Epithelial cell of prostate (primary cell): Measurements from ENCODE around the gene PIK3CD.
"Not testable (repeated sequence)": the region's sequence is repeated elsewhere in the genome, so short reads cannot be mapped to it uniquely, and the experiment has no call there.

Source experiments
- DNase-seq: peaks from one replicate; pipeline ENCODE4 v3.0.0-alpha.2; 2011; ENCODE audit warnings: low read depth, low spot score
- H3K27ac ChIP-seq: fragments of 450-650 bp; 2 replicates; pipeline ENCODE4 v1.5.1; 2017; ENCODE audit warnings: mild to moderate bottlenecking

Gene PIK3CD

DNA sequence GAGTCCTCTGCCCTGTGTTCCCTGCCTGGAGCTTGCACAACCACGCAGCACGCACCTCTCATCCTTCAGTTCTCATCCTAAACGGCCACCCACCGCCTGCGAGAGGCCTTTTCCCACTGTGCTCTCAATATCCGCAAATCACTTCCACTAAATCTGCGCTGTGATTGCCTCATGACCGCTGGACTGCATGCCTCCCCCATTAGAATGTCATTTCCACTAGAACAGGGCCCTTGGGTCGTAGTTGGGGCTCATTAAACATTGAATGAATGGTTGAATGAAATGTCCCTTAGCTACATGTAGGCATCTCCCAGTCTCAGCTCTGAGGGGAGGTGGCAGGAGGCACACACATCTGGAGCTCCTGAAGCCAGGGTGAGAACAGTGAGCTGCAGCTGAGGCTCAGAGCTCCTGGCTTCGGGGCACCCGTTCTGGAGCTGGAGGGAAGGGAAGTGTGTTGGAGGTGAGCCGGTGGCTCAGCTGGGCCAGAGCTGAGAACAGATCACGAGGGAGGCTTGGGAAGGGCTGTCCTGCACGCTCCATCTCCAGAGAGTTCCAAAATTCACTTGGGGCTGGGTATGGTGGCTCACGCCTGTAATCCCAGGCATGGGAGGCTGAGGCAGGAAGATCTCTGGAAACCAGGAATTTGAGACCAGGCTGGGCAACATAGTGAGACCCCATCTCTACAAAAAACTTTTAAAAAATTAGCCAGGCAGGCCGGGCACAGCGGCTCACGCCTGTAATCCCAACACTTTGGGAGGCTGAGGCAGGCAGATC, 32.4 kb upstream of the PIK3CD start:
- no peak for DNase-seq
- H3K27ac ChIP-seq: no peak overlapping the region

DNA sequence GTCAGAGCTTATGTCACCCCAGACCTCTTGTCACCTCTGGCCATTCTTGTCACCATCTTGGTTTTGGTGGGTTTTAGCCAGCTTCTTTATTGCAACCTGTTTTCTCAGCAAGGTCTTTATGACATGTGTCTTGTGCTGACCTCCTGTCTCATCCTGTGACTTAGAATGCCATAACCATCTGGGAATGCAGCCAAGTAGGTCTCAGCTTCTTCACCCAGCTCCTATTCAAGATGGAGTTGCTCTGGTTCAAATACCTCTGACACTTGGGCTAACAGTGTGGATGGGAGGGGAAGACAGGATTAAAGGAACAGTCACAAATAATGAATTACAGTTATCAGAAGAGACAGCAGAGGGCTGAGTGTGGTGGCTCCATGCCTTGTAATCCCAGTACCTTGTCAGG, 30.5 kb upstream of the PIK3CD start:
- no peak overlapping the region for H3K27ac ChIP-seq
- DNase-seq: no peak

DNA sequence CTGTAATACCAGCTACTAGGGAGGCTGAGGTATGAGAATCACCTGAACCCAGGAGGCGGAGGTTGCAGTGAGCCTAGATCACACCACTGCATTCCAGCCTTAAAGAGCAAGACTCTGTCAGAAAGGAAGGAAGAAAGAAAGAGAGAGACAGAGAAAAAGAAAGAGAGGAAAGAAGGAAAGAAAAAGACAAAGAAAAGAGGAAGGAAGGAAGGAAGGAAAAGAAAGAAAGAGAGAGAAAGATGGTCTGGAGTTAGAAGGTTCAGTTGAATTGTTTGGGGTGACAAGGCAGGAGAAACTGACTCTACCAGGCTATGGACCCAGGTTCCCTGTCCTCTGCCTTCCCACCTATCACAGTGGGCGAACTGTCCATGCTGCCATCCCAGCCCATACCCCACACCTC, 27.4 kb upstream of the PIK3CD start:
- H3K27ac ChIP-seq: no peak overlapping the region
- no peak for DNase-seq

DNA sequence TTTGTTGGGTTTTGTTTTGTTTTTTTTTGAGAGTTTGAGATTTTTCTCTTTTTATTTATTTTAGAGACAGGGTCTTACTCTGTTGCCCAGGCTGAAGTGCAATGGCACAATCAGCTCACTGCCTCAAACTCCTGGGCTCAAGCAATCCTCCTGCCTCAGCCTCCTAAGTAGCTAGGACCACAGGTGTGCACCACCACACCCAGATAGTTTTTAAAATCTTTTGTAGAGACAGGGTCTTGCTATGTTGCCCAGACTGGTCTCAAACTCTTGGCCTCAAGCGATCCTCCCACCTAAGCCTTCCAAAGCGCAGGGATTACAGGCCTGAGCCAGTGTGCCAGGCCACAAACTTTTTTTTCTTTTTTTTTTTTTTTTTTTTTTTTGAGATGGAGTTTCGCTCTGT, 26.5 kb upstream of the PIK3CD start:
- H3K27ac ChIP-seq, DNase-seq: not testable (repeated sequence)

DNA sequence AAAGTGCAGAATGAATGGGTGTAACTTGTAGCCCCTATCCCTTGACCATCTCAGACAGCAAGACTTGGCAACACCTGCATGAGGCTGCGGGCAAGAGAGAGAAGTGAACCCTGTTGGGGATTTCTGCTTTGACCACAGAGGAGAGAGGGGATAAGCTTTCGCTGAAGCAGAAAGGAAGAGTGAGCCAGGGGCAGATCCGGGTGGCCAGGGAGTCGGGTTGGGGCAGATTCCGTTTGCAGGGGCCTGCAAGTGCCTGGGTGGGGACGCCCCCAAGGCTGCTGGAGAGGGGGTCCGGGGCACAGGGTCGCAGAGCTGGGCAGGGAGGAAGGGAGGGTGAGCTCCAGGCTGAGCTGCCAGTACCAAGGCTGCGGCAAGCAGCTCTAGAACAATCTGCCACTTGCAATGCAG, 25.3 kb upstream of the PIK3CD start:
- DNase-seq: no peak
- no peak overlapping the region for H3K27ac ChIP-seq

DNA sequence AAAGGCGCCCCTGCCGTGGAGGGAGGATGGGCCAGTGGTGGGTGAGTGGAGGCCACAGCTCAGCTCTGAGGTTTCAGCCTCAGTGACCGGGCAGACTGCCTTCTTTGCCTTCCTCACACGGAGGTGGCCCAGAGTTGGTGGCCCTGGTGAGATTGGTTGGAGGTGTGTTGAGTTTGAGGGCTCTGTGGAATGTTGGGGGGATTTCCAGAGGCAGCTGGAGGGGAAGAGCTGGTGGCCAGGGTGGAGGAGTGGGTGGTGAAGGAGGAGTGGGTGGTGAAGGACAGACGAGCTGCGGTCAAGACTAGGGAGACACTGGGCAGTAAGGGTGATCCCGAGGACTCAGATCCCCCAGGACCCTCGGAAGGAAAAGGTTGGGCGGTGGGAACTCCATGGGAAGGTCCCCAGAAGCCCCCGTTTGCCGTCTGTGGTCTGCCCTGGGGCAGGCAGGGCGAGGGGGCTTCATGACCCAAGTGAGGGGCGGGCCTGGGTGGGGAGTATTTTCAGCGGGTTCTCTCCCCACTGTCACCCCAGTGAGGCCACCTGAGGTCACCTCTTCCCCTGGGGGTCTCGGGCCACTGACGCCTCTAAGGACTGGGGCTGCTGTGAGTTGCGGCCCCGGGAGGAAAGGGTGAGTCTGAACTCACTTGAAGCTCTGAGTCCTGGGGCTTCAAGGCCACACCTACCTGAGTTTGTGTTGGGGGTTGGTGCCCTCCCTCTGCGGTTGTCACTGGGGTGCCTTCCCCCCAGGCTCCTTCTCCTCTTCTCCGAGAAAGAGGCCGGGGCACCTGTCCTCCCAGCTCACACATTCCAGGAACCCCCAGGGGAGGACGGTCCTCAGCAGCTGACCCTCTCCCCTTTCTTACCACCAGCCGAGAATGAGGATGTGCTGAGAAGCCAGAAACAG, 22.7 kb upstream of the PIK3CD start:
- no peak overlapping the region for H3K27ac ChIP-seq
- DNase-seq: no peak

DNA sequence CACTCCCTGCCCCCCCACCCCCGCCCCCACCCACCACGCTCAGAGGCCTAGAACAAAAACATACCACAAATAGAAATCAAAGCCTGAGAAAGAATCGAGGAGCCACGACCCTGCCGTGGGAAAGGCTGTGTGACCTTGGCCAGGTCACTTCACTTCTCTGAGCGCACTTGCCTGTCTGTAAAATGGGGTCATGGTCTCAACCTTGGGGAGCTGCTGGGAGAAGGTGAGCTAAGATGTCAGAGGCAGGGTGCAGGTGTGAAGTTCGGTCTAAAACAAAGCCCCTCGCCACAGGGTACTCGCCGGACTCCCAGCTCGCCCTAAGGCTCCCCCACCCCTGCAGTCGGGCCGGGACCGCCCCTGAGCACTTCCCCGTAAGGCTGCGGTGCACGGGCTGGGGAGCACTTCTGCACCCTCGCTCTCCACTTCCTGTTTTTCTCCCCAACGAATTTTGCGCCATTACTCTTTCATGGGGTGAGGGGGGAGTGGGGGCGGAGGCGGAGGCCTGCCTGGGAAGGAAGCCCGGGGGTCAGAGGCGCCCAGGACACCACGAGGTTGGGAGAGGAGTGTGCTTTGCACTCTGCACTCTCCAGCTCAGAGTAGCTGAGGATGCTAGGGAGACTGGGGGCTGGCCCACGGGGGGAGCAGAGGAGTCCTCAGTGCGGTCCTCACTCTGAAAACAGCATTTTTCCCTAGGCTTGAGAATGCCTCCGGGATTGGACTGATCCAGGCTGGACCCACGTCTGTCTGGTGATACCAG, 21.9 kb upstream of the PIK3CD start:
- DNase-seq: no peak

DNA sequence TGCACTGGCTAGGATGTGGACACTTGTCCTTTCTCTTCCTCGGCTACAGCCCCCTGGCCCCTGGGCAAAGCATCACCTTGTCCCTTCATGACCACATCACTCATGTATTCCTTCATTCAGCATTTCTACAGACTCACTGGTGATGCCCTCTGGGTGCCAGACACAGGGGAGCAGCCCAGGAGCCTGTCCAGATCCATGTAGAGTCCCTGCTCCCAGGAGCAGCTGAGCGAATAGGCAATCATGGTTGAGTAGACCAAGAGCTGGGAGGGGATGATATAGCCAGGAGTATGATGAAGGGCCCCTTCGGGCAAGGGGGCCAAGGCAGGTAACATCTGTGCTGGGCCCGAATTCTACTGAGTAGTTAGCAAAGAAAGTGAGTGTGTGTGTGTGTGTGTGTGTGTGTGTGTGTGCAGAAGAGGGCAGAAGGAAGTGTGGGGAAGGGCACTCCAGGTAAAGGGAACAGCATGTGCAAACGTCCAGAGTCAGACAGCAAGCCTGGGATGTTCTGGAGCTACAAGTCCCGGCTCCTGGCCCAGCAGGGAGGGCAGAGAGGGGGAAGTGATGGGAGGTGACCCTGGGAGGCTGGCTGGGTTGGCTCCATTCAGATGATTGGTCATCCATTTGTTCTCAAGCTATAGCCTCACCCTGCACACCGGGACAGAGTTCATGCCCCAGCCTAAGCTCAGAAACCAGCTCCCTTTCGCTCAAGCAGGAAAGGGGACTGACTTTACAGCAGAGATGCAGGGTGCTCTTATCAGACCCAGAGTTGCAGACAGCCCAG, 21.0 kb upstream of the PIK3CD start:
- H3K27ac ChIP-seq: no peak overlapping the region

More for the DNA sequence above, 21.9 kb upstream of the PIK3CD start:
- H3K27ac ChIP-seq: no peak overlapping the region

DNA sequence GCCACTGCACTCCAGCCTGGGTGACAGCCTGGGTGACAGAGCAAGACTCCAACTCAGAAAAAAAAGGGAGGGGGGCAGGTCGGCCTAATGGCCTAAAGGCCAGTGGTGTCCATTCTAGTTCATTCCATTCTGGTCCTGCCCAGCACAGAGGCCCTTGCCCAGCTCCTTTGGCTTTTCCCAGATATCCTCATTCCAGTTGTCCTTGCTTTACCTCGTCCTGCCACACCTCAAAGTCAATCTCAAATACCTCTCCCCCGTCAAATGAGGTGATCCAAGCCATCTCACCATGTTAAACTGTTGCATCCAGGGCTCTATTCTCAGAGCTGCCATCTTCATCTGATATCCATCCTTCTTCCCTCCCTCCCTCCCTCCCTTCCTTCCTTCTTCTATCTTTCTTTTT, 19.9 kb upstream of the PIK3CD start:
- H3K27ac ChIP-seq: no peak overlapping the region
- DNase-seq: no peak

More for the DNA sequence above, 21.0 kb upstream of the PIK3CD start:
- DNase-seq: no peak

DNA sequence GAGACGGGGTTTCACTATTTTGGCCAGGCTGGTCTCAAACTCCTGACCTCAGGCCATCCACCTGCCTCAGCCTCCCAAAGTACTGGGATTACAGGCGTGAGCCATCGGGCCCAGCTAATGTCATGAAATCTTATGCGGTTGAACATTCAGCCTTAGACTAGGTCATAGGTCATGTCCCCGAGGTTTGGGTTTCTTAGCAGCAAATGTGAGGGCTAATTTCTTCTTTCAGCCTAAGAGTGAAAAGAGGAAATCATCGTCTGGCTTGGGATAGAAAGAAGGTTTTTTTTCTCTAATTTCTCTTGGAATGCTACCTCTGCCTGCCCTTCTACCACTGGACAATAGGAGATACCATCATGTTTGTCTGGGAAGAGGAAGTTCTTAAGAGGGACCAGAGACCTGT, 18.0 kb upstream of the PIK3CD start:
- no peak for DNase-seq
- H3K27ac ChIP-seq: no peak overlapping the region

DNA sequence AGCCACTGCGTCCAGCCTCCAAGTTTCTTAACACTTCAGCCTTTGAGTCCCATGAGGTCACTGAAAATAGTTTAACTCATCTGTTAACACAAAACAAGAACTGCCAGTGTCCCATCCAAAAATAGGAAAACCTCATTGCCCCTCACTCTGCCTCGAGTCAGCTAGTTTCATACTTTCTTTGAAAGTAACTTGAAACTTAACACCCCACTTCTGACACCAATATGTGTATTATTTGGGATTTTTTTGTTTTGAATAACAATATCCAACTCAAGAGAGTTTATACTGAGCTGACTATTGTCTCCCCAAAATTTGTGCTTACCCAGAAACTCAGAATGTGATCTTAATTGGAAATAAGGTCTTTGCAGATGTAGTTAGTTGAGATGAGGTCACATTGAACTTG, 16.9 kb upstream of the PIK3CD start:
- DNase-seq: no peak
- H3K27ac ChIP-seq: no peak overlapping the region

DNA sequence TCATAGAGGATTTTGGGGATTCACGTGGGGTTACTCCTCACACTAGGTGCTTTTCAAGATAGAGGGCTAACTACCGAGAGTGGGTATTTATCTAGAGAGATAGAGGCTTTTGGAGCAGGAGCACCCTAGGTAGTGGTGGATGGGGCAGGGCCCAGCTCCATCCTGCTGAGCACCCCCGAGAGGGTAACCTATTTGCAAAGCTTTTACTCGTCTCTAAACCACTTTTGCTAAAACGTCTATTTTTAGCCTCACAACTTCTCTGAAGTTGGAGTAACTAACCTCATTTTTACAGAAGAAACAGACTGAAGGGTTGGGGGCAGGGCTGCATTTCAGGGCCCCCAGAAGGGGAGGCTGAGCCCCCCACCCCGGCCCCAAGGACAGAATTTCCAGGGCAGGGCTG, 12.3 kb upstream of the PIK3CD start:
- no peak overlapping the region for H3K27ac ChIP-seq
- no peak for DNase-seq

DNA sequence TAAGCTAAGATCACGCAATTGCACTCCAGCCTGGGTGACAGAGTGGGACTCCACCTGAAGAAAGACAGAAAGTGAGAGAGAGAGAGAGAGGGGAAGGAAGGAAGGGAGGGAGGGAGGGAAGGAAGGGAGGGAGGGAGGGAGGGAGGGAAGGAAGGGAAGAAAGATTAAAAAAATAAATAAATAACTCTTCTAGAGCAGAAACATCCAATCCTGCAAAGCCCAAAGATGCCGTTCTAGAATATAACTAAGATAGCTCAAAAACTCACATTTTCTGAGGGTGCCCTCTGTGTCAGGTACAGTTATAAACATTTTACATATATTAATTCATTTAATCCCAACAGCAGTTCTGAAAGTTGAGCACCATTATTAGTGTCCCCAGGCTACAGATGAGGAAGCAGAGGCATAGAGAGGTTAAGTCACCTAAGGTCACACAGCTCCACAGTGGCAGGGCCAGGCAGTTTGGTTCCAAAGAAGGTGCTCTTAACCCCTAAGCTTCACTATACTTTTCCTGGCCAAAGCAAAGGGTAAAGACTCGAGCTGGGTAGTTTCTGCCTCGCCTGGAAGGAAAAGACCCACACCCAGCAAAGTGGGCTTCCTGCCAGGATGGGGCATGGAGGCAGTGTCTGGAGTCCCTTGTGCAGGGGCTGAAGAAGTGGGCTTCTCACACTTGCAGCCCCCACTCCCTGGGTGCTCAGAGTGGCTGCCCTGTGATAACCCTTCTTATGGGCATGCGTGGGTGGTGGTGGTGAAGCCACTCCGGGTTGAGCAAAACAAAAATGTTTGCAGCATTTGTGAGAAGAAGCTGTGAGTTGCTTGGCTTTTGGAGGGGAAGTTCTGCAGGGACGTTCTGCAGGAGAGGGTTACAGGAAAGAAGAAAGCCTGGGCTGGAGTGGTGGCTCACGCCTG, 7.9 kb upstream of the PIK3CD start:
- no peak overlapping the region for H3K27ac ChIP-seq
- DNase-seq: no peak

DNA sequence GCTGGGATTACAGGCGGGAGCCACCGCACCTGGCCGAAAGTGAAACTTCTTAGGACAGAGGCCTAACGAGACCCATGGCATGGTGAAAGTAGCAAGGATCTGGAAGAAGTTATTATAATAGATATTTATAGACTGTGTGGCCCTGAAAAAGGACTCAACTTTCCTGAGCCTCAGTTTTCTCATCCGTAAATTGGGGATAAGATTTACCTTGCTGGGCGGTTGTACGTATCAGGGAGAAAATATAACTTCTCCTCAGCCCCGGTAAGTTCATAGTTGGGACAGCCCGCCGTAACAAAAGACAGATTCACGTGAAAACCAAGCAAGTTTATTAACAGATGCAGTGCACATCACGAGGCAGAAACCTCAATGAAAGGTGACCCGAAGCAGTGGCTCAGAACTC, 5.5 kb upstream of the PIK3CD start:
- DNase-seq: no peak
- no peak overlapping the region for H3K27ac ChIP-seq

DNA sequence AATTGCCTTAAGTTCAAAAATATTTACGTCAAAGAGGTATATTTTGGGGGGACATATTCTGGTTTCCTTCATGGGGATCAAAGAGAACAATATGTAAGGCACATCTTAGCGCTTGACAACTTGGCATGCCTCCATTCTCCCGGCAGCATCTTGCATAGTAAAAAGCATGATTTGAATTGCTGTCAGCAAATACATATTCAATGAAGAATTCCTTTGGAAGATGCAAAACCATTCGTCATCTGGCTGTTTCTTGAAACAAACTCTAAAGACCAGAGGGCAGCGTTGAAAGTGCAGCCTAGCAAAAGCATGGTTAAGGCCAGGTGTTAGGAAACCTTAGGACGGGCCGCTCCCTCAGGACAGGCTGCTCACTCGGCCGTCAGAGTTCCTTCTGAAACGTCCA, 3.4 kb upstream of the PIK3CD start:
- DNase-seq: no peak
- no peak overlapping the region for H3K27ac ChIP-seq

DNA sequence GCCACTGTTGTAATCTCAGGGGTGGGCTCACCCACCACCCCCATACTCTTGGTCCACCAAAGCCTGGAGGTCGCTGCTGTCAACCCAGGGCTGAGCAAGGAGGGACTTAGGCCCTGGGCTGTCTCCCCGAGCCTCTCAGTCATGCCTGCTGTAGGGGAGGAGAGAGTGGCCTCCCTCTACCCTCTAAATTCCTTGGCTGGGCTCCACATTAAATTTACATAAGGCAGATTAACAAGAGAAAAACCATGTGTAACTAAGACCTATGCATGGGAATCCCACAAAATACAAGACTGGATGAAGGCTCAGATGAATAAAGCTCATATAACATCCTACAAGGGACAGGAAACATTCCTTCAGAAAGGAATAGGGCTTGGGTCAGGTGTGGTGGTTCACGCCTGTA, 1.8 kb upstream of the PIK3CD start:
- no peak overlapping the region for H3K27ac ChIP-seq
- DNase-seq: no peak

DNA sequence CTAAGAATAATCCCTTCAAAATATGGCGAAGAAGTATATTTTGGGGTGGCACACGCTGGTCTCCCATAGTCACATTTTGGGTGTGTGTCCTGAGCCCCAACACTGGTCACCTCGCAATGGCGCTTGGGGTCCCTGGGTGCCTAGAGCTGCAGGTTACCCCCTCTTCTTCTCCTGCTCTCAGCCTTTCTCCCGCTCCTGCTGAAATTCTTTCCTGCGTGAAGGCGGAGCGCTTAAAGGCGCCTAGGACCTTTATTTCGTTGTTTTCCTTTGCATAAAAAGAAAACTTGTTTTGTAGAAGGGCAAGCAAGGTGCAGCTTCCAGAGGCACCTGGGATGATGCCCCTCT, 339 bp upstream of the PIK3CD start:
- DNase-seq: no peak
- no peak overlapping the region for H3K27ac ChIP-seq

DNA sequence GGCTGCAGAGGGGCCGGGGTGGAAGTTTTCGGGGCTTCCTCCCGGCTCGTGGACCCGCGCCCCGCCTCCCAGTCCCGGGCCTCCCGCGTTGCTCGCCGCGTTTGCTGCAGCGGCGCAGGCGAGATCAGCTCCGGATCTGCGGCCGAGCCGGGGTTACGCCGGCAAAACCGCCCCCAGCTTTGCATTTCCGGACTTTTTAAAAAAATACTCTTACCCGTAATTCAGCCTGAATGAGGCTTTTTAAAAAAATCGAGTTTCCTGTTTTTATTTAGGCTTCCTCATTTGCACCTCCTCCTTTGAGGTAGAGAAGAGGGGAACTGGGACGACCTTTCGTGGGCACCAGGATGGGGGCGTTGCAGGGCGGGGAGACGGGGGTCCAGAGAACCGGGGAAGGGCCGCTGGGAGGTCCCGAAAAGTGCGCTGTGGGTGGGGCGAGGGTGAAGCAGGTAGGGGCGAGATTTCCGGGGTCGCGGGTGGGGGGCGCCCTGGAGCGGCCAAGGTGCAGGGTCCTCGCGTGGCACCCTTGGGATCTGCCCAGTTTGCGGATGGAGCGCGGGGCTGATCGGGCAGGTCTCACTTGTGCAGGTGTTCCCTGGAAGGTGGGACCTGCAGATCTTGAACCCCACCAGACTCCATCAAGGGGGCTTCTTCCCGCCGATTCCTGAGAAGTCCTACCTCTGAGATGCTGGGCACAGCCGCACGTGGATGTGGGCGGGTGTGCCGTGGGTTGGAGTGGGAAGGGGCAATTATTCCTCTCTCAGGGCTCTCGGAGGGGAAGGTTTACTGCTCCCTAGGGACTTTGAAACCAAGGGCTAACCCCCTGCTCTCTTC, 1.1 kb downstream of the PIK3CD start:
- DNase-seq: no peak
- H3K27ac ChIP-seq: no peak overlapping the region

DNA sequence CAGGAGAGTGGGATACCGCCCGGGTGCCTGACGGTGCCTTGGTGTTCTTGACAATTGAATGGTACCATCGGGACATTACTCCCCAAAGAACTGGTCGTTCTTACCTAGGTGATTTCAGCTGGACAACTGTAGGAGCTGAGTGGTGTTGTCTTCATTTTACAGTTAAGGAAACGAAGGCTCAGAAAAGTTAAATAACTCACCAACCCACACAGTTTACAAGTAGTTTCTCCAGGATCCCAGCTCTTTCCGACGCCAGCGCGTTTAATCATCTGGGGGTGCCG, 1.6 kb downstream of the PIK3CD start:
- DNase-seq: no peak
- no peak overlapping the region for H3K27ac ChIP-seq
